CD4-positive, alpha-beta T cell treated with Interleukin-15 for 1 hour (primary cell): ENCODE results near the gene CTNNA1.
"Not testable (repeated sequence)": the region's sequence is repeated elsewhere in the genome, so short reads cannot be mapped to it uniquely, and the experiment has no call there.

Experiments used
- DNase-seq: peaks from one replicate; pipeline ENCODE4 v3.0.0-alpha.2; 2020

The CTNNA1 gene

DNA sequence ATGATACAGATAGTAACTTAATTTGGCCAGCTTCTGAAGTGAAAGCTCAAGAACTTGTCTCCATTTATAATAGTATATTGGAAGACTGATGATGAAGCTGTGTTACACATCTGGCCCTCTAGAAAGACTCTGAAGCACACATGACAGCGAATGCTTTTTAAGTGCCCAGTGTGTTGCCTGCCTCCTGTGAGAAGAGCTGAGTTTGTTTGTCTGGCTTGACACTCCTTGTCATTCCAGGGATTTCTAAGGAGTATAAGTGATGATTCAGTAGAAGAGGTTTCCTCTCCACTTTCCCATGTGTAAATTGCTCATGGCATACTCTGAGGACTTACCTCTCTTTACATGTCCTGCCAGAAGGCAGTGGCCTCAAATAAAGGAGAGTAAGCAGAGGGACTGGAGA, 152.3 kb downstream of the CTNNA1 start:
- DNase-seq = no peak

GRCh38 chr5:138909734-138910133, 156.5 kb downstream of the CTNNA1 start:
- no peak for DNase-seq

GRCh38 chr5:138910546-138911185, 157.4 kb downstream of the CTNNA1 start:
- no peak for DNase-seq

- DNase-seq = no peak
Observed at GRCh38 chr5:138911441-138911840, 158.2 kb downstream of the CTNNA1 start.

DNA sequence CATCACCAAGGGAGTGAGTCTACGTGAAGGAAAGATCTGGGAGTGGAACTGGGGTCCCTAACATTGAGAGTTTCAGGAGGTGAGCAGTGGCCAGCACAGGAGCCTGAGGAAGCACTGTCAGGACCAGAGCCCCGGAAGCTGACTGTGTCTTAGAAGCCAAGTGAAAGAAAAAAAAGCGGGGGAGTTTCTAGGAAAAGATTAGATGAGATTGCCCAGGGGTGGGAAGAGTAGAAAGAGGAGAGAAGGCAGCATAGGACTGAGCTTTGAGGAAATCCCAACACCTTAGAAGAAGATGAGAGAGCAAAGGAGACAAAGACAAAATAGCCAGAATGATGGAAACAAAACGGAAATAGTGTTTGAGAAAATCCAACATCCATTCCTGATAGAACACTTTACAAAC, 158.9 kb downstream of the CTNNA1 start:
- no peak for DNase-seq

GRCh38 chr5:138913773-138914172, 160.5 kb downstream of the CTNNA1 start:
- no peak for DNase-seq

GRCh38 chr5:138914338-138914737, 161.1 kb downstream of the CTNNA1 start:
- DNase-seq = no peak

DNA sequence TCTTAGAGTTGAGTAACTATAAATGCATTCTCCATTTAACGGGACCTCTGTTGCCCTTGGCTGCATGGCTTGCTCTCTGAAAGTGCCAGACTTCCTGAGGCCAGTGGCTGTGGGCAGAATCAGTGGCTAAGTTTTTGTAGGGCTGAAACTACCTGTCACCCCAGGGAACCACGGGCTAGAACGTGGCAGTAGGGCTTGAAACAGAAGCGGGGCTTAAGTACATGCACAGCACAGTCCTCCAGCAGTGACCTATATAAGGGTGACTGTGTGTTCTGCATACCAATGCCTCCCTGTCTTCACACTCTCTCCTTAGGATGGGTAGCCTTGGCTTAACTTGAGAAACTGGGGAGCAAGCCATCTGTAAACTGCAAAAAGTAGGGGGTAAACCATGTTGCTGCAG, 165.5 kb downstream of the CTNNA1 start:
- no peak for DNase-seq

DNA sequence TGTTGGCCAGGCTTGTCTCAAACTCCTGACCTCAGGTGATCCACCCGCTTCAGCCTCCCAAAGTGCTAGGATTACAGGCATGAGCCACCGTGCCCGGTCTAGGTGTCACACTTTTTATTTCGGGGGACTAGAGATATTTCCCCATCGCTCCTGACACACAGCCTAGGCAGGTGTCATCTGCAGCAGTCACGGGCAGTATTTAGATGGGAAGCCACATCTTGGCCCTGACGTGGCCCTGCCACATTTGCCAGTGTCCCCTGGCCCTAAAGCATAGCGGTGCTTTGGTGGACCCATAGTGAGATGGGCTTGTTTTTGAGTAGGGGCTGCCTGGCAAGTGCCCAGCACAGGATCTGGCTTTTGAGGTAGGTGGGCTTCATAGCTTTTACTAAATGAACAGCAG, 167.0 kb downstream of the CTNNA1 start:
- no peak for DNase-seq

GRCh38 chr5:138921362-138921761, 168.1 kb downstream of the CTNNA1 start:
- not testable (repeated sequence) for DNase-seq

- DNase-seq = no peak
Observed at GRCh38 chr5:138922494-138922893, 169.3 kb downstream of the CTNNA1 start.

DNA sequence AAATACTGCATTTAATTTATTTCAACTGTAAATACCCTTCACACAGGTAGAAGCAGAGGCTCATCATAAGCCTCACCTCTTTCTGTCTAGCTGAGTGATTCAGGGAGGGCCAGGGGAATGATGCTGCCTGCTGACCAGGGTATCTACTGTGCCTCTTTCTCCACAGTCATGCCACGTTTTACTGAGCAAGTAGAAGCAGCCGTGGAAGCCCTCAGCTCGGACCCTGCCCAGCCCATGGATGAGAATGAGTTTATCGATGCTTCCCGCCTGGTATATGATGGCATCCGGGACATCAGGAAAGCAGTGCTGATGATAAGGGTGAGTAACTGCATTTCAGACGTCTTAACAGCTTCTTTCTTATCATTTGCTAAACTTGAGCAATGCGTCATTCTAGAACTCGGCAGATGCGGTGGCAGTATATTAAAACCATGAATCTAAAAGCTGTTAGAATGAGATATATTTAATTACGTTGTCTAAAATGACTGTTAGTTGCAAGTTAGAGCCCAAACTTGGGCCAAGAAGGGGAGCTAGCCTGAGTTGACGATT, 171.9 kb downstream of the CTNNA1 start:
- DNase-seq = no peak

- DNase-seq = no peak
Observed at GRCh38 chr5:138926257-138926656, 173.0 kb downstream of the CTNNA1 start.

- DNase-seq = no peak
Observed at GRCh38 chr5:138926688-138927448, 173.6 kb downstream of the CTNNA1 start.

- DNase-seq = no peak
Observed at GRCh38 chr5:138927544-138927943, 174.3 kb downstream of the CTNNA1 start.

DNA sequence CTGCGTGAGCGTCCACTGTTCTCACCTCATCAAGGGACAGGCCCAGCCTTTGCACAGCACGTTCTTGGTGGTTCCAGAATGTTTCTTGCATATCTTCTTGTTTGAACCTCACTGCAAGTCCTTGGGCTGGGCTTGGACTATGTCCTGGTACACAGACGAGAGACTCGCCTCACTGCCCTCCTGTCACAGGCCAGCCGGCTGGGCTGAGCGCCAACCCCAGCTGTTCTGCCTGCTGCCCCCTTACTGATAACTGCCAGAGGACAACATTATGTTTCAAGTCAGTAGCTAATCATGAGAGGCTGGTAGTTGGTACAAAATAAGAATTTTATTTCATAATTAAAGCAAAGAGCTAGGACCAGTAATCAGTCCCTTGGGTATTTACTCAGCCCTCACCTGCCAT, 174.8 kb downstream of the CTNNA1 start:
- no peak for DNase-seq

- DNase-seq = no peak
Observed at GRCh38 chr5:138929571-138929955, 176.3 kb downstream of the CTNNA1 start.

DNA sequence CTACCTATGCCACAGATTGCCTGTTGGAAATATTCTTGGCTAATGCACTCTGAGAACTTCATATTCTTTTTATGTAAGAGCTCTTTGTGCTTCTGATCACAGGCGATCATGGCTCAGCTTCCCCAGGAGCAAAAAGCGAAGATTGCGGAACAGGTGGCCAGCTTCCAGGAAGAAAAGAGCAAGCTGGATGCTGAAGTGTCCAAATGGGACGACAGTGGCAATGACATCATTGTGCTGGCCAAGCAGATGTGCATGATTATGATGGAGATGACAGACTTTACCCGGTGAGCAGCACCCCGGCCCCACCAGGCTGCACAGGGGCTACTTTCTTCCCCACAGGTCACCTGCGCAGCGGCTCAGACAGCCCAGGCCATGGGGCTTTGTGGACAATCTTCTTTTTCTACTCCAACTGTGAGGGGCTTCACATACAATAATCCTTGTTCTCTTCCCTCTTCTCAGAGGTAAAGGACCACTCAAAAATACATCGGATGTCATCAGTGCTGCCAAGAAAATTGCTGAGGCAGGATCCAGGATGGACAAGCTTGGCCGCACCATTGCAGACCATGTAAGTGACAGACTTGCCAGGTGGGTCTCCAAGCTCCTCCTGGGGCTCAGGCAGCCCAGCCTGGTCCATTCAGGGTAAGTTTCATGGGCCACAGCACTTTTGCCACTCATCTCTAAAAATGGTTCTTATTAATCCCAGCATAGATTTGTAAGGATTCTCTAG, 177.3 kb downstream of the CTNNA1 start:
- DNase-seq = no peak

GRCh38 chr5:138932171-138932810, 179.1 kb downstream of the CTNNA1 start:
- DNase-seq = no peak

GRCh38 chr5:138933522-138934290, 180.5 kb downstream of the CTNNA1 start:
- DNase-seq = no peak

DNA sequence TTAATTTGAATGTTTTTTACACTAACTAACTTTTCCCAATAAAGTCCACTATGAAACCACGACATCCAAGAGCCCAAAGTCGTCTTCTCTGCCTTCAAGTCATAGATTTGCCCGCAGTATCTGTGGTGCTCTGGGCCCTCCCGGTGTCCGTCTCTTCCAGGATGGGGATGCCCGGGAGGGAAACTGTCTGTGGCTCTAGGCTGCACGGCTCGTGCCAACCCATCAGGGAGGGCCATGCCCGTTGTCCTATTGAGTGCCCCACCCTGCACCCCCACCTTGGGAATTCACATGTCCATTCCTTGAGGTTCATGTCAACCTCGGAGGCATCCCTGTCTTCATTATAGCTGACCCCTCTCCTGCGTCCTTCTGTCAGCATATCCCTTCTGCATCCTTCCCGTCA, 181.7 kb downstream of the CTNNA1 start:
- no peak for DNase-seq

DNA sequence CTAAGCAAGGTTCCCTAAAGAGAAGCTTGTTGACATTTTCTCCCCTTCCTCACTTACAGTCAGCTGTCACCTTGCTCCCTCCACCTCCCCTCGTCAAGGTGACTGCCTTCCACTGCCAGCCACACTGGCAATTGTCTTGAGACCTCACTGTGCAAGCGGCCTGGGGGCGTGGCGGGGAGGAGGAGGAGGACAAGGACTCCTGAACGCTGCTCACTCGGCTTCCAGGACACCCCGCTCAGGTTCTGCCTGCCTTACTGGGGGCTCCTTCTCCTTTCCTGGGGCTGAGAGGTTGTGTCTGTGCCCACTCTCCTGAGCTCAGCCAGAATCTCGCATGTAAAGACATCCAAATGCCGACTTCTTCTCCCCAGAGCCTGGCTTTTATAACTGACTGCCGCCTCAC, 182.2 kb downstream of the CTNNA1 start:
- DNase-seq = no peak
